ENCODE data around the gene PPP4R3C.

DNA sequence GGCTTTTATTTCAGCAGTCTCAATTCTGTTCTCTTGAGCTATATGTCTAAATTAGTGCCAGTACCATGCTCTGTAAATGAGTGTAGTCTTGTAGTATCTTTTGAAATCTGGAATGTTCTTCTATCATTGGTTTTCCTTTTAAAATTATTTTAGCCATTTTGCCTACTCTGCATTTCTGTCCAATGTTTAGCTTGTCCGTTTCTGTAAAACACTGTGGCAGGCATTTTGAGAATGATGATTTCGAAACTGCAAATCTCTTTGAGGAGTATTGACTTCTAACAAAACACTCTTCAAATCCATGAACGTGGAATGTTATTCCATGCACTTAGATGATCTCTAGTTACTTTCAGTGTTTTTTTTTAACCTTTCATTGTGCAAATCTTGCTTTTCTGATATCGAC is 28.3 kb upstream of the PPP4R3C start:
- TF ChIP-seq POLR2AphosphoS5 (IDR thresholded peaks at IDR 0.05; ENCODE audit: low read depth, low read length) (no peak), TAF1 (IDR thresholded peaks at IDR 0.05; ENCODE audit: borderline replicate concordance, insufficient read depth, low read length) (no peak), SIN3A (IDR thresholded peaks at IDR 0.05; ENCODE audit: borderline replicate concordance, insufficient read depth, low read length) (no peak), FOXP2 (optimal IDR thresholded peaks at IDR 0.05; ENCODE audit: borderline replicate concordance, extremely low read depth, extremely low read length, insufficient read depth) (no peak)
- TF ChIP-seq, protein P1, sequence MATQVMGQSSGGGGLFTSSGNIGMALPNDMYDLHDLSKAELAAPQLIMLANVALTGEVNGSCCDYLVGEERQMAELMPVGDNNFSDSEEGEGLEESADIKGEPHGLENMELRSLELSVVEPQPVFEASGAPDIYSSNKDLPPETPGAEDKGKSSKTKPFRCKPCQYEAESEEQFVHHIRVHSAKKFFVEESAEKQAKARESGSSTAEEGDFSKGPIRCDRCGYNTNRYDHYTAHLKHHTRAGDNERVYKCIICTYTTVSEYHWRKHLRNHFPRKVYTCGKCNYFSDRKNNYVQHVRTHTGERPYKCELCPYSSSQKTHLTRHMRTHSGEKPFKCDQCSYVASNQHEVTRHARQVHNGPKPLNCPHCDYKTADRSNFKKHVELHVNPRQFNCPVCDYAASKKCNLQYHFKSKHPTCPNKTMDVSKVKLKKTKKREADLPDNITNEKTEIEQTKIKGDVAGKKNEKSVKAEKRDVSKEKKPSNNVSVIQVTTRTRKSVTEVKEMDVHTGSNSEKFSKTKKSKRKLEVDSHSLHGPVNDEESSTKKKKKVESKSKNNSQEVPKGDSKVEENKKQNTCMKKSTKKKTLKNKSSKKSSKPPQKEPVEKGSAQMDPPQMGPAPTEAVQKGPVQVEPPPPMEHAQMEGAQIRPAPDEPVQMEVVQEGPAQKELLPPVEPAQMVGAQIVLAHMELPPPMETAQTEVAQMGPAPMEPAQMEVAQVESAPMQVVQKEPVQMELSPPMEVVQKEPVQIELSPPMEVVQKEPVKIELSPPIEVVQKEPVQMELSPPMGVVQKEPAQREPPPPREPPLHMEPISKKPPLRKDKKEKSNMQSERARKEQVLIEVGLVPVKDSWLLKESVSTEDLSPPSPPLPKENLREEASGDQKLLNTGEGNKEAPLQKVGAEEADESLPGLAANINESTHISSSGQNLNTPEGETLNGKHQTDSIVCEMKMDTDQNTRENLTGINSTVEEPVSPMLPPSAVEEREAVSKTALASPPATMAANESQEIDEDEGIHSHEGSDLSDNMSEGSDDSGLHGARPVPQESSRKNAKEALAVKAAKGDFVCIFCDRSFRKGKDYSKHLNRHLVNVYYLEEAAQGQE (IDR thresholded peaks at IDR 0.05; ENCODE audit: insufficient read depth in 1 of 2, low read depth in 2 of 2, low read length in 2 of 2) = no peak
